ENCODE data around the gene GPR62.
"Not testable (repeated sequence)": the region's sequence is repeated elsewhere in the genome, so short reads cannot be mapped to it uniquely, and the experiment has no call there.

Gene GPR62

GRCh38 chr3:51987568-51987967 is 32.4 kb downstream of the GPR62 start:
- no peak for TF ChIP-seq CTCF (IDR thresholded peaks at IDR 0.05; ENCODE audit: borderline replicate concordance, control extremely low read depth, extremely low read depth, insufficient read depth, missing control alignments)
- no peak for DNase-seq (ENCODE audit: low spot score)
- in situ Hi-C loops (cut with MboI; ENCODE audit: low sequenced_read_pairs, unreplicated experiment) = no loop called here

GRCh38 chr3:51988286-51989146 is 33.3 kb downstream of the GPR62 start:
- no peak for TF ChIP-seq CTCF (IDR thresholded peaks at IDR 0.05; ENCODE audit: borderline replicate concordance, control extremely low read depth, extremely low read depth, insufficient read depth, missing control alignments)
- DNase-seq (ENCODE audit: low spot score) = no peak
- in situ Hi-C loops (cut with MboI; ENCODE audit: low sequenced_read_pairs, unreplicated experiment) = no loop called here

GRCh38 chr3:51990501-51990971 is 35.4 kb downstream of the GPR62 start:
- DNase-seq (ENCODE audit: low spot score); in situ Hi-C loops (cut with MboI; ENCODE audit: low sequenced_read_pairs, unreplicated experiment): not testable (repeated sequence)

- in situ Hi-C loops (cut with MboI; ENCODE audit: low sequenced_read_pairs, unreplicated experiment) = no loop called here
- DNase-seq (ENCODE audit: low spot score) = no peak
- TF ChIP-seq CTCF (IDR thresholded peaks at IDR 0.05; ENCODE audit: borderline replicate concordance, control extremely low read depth, extremely low read depth, insufficient read depth, missing control alignments) = no peak
Measured at GRCh38 chr3:51992017-51992682, 37.0 kb downstream of the GPR62 start.

GRCh38 chr3:51993657-51994056 is 38.5 kb downstream of the GPR62 start:
- in situ Hi-C loops (cut with MboI; ENCODE audit: low sequenced_read_pairs, unreplicated experiment); DNase-seq (ENCODE audit: low spot score): not testable (repeated sequence)

GRCh38 chr3:51994530-51994929 is 39.3 kb downstream of the GPR62 start:
- DNase-seq (ENCODE audit: low spot score) = no peak
- TF ChIP-seq CTCF (IDR thresholded peaks at IDR 0.05; ENCODE audit: borderline replicate concordance, control extremely low read depth, extremely low read depth, insufficient read depth, missing control alignments) = no peak
- in situ Hi-C loops (cut with MboI; ENCODE audit: low sequenced_read_pairs, unreplicated experiment) = no loop called here

- in situ Hi-C loops (cut with MboI; ENCODE audit: low sequenced_read_pairs, unreplicated experiment) = no loop called here
Measured at GRCh38 chr3:51995346-51996163, 40.4 kb downstream of the GPR62 start, which contains the start of gene RPL29. Gene RPL29, minus strand, starts transcription at chr3:51995895. Its CDS starts 434 bp downstream, at chr3:51995461.

More at GRCh38 chr3:51995346-51996163, 40.4 kb downstream of the GPR62 start, which contains the start of gene RPL29:
- DNase-seq (ENCODE audit: low spot score) = peak; percentile 95
- TF ChIP-seq CTCF (IDR thresholded peaks at IDR 0.05; ENCODE audit: borderline replicate concordance, control extremely low read depth, extremely low read depth, insufficient read depth, missing control alignments) = no peak
